ENCODE data around the gene PATJ. TPM values are rescaled to one million over a fixed set of nuclear protein-coding genes. Genes with fewer than 3 reads are reported as not detected.
A peak's percentile ranks its signal among the peaks of the same experiment; 100 is the strongest.
"Not testable (repeated sequence)": the region's sequence is repeated elsewhere in the genome, so short reads cannot be mapped to it uniquely, and the experiment has no call there.

The PATJ gene
- total RNA-seq, 8 experiments from 2014 or later: 2.7 to 173 (median 22.4) TPM

DNA sequence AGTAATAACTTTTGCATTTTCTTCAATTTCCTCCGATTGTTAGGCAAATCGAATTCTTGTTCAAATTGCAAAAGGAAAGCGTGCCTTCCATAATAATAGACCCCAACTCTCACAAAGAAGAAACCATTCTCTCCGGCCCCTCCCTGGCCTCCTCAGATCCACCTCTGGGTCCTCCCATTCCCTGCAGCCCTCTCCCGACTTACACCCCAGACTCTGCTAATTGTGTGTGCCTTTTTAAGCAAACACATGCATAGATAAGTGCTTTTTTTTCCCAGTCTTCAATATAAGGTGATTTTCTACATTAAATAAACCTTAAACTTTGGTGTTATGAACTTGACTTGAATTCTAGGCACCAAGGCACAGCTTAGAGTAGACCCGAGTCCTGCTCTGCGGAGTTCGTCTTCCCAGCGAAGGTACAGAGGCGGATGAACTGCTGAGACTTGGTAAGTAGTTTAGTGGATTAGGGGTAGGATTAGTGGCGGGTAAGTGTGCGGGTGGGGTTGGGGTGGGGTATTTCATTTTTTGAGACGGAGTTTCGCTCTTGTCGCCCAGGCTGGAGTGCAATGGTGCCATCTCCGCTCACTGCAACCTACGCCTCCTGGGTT lies 453.9 kb downstream of the PATJ start:
- peak in 3 of 8 experiments; percentile 36 to 42 (median 38) for ATAC-seq (replicated peaks in 6 of 8)
- in situ Hi-C loops (cut with MboI; ENCODE audit: low pct_unique_long_range_greater_than_20kb in 2 of 9, low sequenced_read_pairs in 9 of 9, unreplicated experiment in 9 of 9): no loop called here
- Histone ChIP-seq H3K27ac (no peak overlapping the region), H3K4me3 (no peak overlapping the region), H3K4me1 (replicated peaks in 1 of 2) (peaks cover 0 to 8% of the 10 kb centered on the region in 2 donors)
- WGBS, 10 experiments: 0 to 100% (median 47%) methylated on average over 1 to 14 of the region's 17 CpGs; no CpG with 5 or more reads in 1 of the 10 experiments

DNA sequence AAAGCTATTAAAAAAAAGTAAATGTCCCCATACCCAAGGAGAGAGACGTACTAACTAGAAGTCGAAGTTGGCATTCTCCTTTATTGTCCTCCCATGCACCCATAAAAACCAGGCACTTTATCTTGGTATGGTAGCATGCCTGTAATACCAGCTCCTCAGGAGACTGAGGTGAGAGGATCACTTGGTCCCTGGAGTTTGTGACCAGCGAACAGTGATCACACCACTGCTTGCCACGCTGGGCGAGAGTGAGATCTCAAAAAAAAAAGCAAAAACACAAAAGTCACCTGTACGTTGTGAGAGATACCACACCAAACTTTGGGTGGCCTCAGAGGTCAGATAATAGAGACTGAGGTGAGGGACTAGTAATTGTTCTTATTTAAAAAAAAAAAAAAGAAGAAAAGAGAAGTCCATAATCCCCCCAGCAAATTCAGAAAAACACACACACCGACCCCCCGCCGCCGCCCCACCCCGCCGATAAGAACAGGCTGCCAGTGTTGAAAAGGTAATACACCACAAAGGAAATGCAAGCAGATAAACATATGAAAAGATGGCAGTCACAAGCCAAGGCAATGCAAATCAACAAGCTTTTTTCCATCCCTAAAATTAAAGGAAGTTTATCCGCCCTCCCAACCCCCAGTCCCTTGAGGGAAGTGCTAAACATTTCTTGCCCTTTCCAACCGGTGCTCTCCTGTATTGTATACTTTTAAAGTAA lies 455.9 kb downstream of the PATJ start:
- no peak overlapping the region for H3K27ac ChIP-seq
- in situ Hi-C loops (cut with MboI; ENCODE audit: low pct_unique_long_range_greater_than_20kb in 2 of 9, low sequenced_read_pairs in 9 of 9, unreplicated experiment in 9 of 9): no loop called here
- no peak overlapping the region for H3K4me3 ChIP-seq
- 0 to 66% (median 33%) methylated on average over 1 to 14 of the region's 14 CpGs for WGBS, 10 experiments
- peak in 5 of 8 experiments; percentile 29 to 79 (median 40) for ATAC-seq (replicated peaks in 6 of 8)
- H3K4me1 ChIP-seq (replicated peaks in 1 of 2): peaks cover 0 to 8% of the 10 kb centered on the region in 2 donors

DNA sequence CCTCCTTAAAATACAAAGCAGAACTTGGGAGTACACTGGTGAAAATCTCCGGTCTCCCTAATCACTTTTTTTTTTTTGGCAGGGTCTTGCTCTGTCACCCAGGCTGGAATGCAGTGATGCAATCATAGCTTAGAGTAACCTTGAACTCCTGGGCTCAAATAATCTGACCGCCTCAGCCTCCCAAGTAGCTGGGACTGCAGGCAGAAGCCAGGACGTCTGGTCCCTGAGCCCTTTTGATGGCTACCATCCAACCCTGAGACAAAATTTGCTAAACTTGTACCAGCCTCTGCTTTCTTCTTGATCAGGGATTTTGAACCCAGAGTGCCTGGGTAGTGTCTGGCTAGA lies 456.5 kb downstream of the PATJ start:
- H3K4me3 ChIP-seq: no peak overlapping the region
- in situ Hi-C loops (cut with MboI; ENCODE audit: low pct_unique_long_range_greater_than_20kb in 2 of 9, low sequenced_read_pairs in 9 of 9, unreplicated experiment in 9 of 9): no loop called here
- peaks cover 0 to 8% of the 10 kb centered on the region in 2 donors for H3K4me1 ChIP-seq (replicated peaks in 1 of 2)
- WGBS, 10 experiments: 0 to 60% (median 21%) methylated on average over 1 to 3 of the region's 3 CpGs; no CpG with 5 or more reads in 1 of the 10 experiments
- no peak overlapping the region for H3K27ac ChIP-seq
- peak in 4 of 8 experiments; percentile 15 to 55 (median 33) for ATAC-seq (replicated peaks in 6 of 8)

DNA sequence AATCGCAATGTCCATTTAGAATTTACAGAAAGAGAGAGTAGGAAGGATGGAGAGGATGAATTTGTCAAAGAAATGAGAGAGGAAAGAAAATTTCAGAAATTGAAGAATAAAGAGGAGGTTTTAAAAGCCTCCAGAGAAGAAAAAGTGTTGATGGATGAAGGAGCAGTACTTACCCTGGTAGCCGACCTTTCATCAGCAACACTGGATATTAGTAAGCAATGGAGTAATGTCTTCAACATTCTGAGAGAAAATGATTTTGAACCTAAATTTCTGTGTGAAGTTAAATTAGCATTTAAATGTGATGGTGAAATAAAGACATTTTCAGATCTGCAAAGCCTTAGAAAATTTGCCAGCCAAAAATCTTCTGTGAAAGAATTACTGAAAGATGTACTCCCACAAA lies 464.9 kb downstream of the PATJ start:
- Histone ChIP-seq H3K4me3 (no peak overlapping the region), H3K27ac (no peak overlapping the region), H3K4me1 (replicated peaks in 1 of 2) (no peaks in the 10 kb centered on the region)
- in situ Hi-C loops (cut with MboI; ENCODE audit: low pct_unique_long_range_greater_than_20kb in 2 of 9, low sequenced_read_pairs in 9 of 9, unreplicated experiment in 9 of 9): no loop called here
- 37 to 100% (median 90%) methylated on average over 2 of the region's 2 CpGs; no CpG with 5 or more reads in 1 of the 10 experiments for WGBS, 10 experiments
- no peak for ATAC-seq (replicated peaks in 6 of 8)

DNA sequence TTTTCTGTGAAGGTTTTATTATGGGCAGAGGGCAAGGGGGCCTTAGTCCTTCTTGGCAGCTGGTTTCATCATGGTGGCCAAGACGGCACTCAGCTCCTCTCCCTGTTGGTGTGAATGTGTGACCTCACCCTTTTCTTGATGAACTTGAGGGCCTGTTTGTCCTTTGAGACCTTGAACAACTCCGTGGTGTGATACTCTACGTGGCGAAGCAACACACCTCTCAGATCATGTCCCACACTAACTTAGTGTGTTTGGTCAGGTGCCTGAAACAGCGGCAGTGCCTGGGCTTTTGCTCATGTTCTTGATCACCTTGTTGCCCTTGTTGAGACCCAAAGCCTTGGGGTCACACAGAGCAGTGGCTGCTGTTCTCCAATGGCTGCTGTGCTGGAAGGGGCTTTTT lies 465.8 kb downstream of the PATJ start:
- Histone ChIP-seq H3K4me1 (replicated peaks in 1 of 2) (no peaks in the 10 kb centered on the region), H3K27ac (no peak overlapping the region), H3K4me3 (no peak overlapping the region)
- in situ Hi-C loops (cut with MboI; ENCODE audit: low pct_unique_long_range_greater_than_20kb in 2 of 9, low sequenced_read_pairs in 9 of 9, unreplicated experiment in 9 of 9): no loop called here
- 88 to 100% (median 91%) methylated on average over 2 to 4 of the region's 5 CpGs; no CpG with 5 or more reads in 5 of the 10 experiments for WGBS, 10 experiments
- ATAC-seq (replicated peaks in 6 of 8): no peak

DNA sequence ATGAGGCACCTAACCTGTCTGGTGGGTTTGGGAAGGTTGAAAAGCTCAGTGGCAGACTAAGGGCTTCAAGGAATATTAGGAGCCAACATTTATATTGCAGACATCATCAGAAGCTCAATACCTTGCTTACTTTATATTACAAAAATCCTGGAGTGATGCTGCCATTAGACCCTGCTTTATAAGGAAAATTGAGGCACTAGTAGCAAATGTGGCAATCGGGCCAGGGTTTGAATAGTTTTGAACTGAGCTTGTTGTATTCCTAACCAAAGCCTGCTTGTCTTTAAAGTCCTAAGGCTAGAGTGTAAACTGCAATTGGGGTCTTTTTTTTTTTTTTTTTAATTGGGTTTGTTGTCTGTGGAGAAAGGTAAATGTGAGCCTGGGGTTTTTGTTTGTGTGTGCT lies 466.7 kb downstream of the PATJ start:
- H3K4me3 ChIP-seq: no peak overlapping the region
- H3K27ac ChIP-seq: no peak overlapping the region
- in situ Hi-C loops (cut with MboI; ENCODE audit: low pct_unique_long_range_greater_than_20kb in 2 of 9, low sequenced_read_pairs in 9 of 9, unreplicated experiment in 9 of 9): no loop called here
- no peak for ATAC-seq (replicated peaks in 6 of 8)
- 0 to 50% (median 0%) methylated on average over 1 of the region's 1 CpG; no CpG with 5 or more reads in 3 of the 10 experiments for WGBS, 10 experiments
- no peaks in the 10 kb centered on the region for H3K4me1 ChIP-seq (replicated peaks in 1 of 2)

DNA sequence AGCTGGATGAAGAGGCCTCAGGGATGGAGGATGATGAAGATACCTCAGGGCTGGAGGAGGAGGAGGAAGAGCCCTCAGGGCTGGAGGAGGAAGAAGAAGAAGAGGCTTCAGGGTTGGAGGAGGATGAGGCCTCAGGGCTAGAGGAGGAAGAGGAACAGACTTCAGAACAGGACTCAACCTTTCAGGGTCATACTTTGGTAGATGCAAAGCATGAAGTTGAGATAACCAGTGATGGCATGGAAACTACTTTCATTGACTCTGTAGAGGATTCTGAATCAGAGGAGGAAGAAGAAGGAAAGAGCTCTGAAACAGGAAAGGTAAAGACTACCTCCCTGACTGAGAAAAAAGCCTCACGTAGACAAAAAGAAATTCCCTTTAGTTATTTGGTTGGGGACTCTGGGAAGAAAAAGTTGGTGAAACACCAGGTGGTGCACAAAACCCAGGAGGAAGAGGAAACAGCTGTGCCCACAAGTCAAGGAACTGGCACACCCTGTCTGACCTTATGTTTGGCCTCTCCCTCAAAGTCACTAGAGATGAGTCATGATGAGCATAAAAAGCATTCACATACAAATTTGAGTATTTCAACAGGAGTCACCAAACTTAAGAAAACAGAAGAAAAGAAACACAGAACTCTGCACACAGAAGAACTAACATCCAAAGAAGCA lies 467.8 kb downstream of the PATJ start:
- 50 to 100% (median 88%) methylated on average over 1 of the region's 1 CpG; no CpG with 5 or more reads in 4 of the 10 experiments for WGBS, 10 experiments
- in situ Hi-C loops (cut with MboI; ENCODE audit: low pct_unique_long_range_greater_than_20kb in 2 of 9, low sequenced_read_pairs in 9 of 9, unreplicated experiment in 9 of 9): no loop called here
- Histone ChIP-seq H3K4me1 (replicated peaks in 1 of 2) (no peaks in the 10 kb centered on the region), H3K27ac (no peak overlapping the region), H3K4me3 (no peak overlapping the region)
- ATAC-seq (replicated peaks in 6 of 8): peak in 2 of 8 experiments; percentile 65 to 96

DNA sequence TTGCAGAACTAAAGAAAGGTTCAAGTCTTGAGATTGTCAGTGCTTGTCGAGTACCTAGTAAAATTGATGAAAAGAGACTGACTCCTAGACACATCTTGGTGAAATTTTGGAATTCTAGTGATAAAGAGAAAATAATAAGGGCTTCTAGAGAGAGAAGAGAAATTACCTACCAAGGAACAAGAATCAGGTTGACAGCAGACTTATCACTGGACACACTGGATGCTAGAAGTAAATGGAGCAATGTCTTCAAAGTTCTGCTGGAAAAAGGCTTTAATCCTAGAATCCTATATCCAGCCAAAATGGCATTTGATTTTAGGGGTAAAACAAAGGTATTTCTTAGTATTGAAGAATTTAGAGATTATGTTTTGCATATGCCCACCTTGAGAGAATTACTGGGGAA lies 468.7 kb downstream of the PATJ start:
- H3K27ac ChIP-seq: no peak overlapping the region
- in situ Hi-C loops (cut with MboI; ENCODE audit: low pct_unique_long_range_greater_than_20kb in 2 of 9, low sequenced_read_pairs in 9 of 9, unreplicated experiment in 9 of 9): no loop called here
- 46 to 100% (median 90%) methylated on average over 1 of the region's 1 CpG; no CpG with 5 or more reads in 1 of the 10 experiments for WGBS, 10 experiments
- H3K4me3 ChIP-seq: no peak overlapping the region
- H3K4me1 ChIP-seq (replicated peaks in 1 of 2): no peaks in the 10 kb centered on the region
- ATAC-seq (replicated peaks in 6 of 8): no peak

DNA sequence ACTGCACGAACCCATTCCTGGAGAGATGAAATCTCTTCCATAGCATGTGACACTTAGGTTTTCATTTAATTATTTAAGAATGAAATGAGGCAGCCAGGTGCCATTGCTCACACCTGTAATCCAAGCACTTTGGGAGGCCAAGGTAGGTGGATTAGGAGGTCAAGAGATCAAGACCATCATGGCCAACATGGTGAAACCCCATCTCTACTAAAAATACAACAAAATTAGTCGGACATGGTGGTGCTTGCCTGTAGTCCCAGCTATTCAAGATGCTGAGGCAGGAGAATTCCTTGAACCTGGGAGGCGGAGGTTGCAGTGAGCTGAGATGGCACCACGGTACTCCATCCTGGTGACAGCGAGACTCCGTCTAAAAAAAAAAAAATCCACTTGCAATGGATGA lies 470.1 kb downstream of the PATJ start:
- WGBS, 10 experiments: 60 to 100% (median 87%) methylated on average over 1 to 6 of the region's 6 CpGs; no CpG with 5 or more reads in 1 of the 10 experiments
- H3K4me3 ChIP-seq: no peak overlapping the region
- no peaks in the 10 kb centered on the region for H3K4me1 ChIP-seq (replicated peaks in 1 of 2)
- no peak overlapping the region for H3K27ac ChIP-seq
- in situ Hi-C loops (cut with MboI; ENCODE audit: low pct_unique_long_range_greater_than_20kb in 2 of 9, low sequenced_read_pairs in 9 of 9, unreplicated experiment in 9 of 9): no loop called here
- ATAC-seq (replicated peaks in 6 of 8): no peak

DNA sequence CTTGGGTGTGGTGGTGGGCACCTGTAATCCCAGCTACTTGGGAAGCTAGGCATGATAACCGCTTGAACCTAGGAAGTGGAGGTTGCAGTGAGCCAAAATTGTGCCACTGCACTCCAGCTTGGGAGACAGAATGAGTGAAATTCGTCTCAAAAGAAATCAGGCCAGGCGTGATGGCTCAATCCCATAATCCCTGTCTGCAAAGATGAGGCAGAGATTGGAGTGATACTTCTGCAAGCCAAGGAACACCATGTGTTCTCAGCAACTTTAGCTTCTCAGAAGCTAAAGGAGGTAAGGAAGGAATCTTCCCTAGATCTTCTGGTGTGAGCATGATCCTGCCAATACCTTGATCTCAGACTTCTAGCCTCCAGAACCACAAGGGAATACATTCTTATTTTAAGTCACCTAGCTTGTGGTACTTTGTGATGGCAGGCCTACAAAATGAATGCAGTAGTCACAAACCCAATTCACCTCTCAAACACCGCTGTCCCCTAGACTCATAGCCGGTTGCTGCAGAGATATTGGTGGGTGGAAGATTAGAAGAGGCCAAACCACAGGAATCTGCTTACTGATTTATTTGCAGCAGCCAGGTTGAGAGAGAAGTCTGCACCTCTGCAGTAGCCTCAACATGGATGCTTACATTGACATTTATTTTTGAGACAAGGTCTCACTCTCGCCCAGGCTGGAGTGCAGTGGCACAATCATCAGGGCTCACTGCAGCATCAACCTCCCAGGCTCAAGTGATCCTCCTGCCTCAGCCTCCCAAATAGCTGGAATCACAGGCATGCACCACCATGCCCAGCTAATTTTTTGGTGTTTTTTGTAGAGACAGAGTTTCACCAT lies 471.0 kb downstream of the PATJ start:
- Histone ChIP-seq H3K27ac (no peak overlapping the region), H3K4me3 (no peak overlapping the region), H3K4me1 (replicated peaks in 1 of 2) (no peaks in the 10 kb centered on the region)
- 52 to 90% (median 74%) methylated on average over 2 to 6 of the region's 6 CpGs; no CpG with 5 or more reads in 4 of the 10 experiments for WGBS, 10 experiments
- no peak for ATAC-seq (replicated peaks in 6 of 8)
- in situ Hi-C loops (cut with MboI; ENCODE audit: low pct_unique_long_range_greater_than_20kb in 2 of 9, low sequenced_read_pairs in 9 of 9, unreplicated experiment in 9 of 9): no loop called here

DNA sequence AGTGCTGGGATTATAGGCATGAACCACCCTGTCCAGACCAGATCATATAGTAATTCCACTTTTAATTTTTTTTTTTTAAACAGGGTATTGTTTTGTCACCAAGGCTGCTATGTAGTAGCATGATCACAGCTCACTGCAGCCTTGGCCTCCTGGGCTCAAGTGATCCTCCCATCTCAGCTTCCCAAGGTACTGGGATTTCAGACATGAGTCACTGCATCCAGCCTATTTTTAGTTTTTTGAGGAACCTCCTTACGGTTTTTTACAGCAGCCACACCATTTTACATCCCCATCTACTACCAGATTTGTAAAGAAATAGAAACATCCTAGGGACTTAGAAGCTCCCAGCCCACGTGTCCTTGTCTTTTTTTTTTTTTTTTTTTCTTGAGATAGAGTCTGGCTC lies 476.3 kb downstream of the PATJ start:
- 11 to 100% (median 76%) methylated on average over 1 to 2 of the region's 2 CpGs; no CpG with 5 or more reads in 2 of the 10 experiments for WGBS, 10 experiments
- H3K4me3 ChIP-seq: no peak overlapping the region
- no peaks in the 10 kb centered on the region for H3K4me1 ChIP-seq (replicated peaks in 1 of 2)
- ATAC-seq (replicated peaks in 6 of 8): peak in 2 of 8 experiments; percentile 40 to 64
- in situ Hi-C loops (cut with MboI; ENCODE audit: low pct_unique_long_range_greater_than_20kb in 2 of 9, low sequenced_read_pairs in 9 of 9, unreplicated experiment in 9 of 9): no loop called here
- H3K27ac ChIP-seq: no peak overlapping the region

DNA sequence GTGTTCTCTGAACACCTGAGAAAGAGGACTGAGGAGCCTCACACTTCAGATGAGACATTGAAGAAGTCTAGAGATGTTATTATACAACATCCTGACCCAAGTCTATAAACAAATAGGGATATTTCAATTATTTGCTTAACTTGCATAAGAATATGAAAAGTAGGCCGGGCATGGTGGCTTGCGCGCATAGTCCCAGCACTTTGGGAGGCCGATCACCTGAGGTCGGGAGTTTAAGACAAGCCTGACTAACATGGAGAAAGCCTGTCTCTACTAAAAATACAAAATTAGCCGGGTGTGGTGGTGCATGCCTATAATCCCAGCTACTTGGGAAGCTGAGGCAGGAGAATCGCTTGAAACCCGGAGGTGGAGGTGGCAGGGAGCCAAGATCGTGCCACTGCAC lies 478.2 kb downstream of the PATJ start:
- H3K27ac ChIP-seq; H3K4me1 ChIP-seq (replicated peaks in 1 of 2); in situ Hi-C loops (cut with MboI; ENCODE audit: low pct_unique_long_range_greater_than_20kb in 2 of 9, low sequenced_read_pairs in 9 of 9, unreplicated experiment in 9 of 9); H3K4me3 ChIP-seq; ATAC-seq (replicated peaks in 6 of 8): not testable (repeated sequence)
- WGBS, 10 experiments: 53 to 100% (median 90%) methylated on average over 1 to 9 of the region's 9 CpGs; no CpG with 5 or more reads in 1 of the 10 experiments

All from motor neuron (in vitro differentiated cells).